Measurements from ENCODE around the gene TRAF3IP3. TPM values are rescaled to one million over a fixed set of nuclear protein-coding genes. Genes with fewer than 3 reads are reported as not detected.

Gene TRAF3IP3
- polyA plus RNA-seq, 2 of the 4 experiments (the other 2 are of a cell fraction) = not detected

DNA sequence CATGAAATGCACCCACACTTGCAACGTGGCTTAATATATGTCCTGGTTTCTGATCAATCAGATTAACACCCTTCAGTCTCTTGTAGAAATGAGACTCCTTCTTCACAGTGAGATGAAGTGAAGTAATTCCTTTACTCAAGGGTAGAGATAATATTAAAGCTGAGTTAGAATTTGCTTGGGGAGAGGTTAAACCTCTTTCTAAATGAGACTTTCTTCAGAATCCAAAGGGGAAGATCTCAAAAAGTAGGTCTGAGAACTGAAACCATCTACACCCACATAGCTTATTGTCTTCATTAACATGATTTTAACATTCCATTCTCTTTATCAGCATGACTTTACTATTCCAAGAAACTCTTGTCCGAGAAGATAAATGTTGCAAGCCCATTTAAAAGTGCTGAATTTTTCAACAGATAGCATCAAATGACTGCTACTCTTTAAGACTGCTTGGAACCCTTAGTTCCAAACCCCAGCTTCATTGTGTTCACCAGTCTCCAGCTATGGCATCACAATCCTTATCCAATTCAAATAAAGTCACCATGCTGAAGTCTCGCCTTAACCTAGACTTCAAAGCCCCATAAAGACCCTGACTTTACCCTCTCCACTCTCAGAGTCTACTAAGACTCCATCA, 19.2 kb upstream of the TRAF3IP3 start:
- FAIRE-seq (no peak), ATAC-seq (no peak)
- CTCF ChIA-PET = interaction anchor here (1.3 to 4.6 kb wide), 4 partner anchors 10 to 167 kb away, joined by 3 to 21 read pairs (median 4); no protein-coding TSS in a partner anchor

DNA sequence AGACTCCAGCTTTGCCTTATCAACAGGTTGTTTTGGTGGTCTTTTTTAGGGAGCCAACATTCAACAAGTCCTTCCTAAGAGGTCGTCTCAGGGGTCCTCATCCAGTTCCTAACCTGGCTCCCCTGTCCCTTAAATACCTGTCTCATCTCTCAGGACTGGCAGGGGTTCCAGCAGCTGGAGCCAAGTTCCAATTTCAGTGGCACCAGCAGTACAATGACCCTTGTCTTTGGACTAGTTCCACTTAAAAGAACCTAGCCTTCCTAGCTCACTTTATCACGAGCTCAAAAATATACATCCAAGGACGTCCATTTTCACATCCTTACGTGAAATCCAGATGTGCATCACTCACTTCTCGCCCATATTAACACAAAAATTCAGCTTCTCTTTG, 18.7 kb upstream of the TRAF3IP3 start:
- no peak for TF ChIP-seq CBX8 (IDR thresholded peaks at IDR 0.05)
- TF ChIP-seq, protein P1, sequence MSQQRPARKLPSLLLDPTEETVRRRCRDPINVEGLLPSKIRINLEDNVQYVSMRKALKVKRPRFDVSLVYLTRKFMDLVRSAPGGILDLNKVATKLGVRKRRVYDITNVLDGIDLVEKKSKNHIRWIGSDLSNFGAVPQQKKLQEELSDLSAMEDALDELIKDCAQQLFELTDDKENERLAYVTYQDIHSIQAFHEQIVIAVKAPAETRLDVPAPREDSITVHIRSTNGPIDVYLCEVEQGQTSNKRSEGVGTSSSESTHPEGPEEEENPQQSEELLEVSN (IDR thresholded peaks at IDR 0.05; ENCODE audit: borderline replicate concordance, low read depth) = no peak
- TF ChIP-seq ZNF302 (CRISPR knock-in tag; IDR thresholded peaks at IDR 0.05) = no peak
- TF ChIP-seq, protein P2, sequence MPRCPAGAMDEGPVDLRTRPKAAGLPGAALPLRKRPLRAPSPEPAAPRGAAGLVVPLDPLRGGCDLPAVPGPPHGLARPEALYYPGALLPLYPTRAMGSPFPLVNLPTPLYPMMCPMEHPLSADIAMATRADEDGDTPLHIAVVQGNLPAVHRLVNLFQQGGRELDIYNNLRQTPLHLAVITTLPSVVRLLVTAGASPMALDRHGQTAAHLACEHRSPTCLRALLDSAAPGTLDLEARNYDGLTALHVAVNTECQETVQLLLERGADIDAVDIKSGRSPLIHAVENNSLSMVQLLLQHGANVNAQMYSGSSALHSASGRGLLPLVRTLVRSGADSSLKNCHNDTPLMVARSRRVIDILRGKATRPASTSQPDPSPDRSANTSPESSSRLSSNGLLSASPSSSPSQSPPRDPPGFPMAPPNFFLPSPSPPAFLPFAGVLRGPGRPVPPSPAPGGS (IDR thresholded peaks at IDR 0.05) = no peak
- no peak for TF ChIP-seq KDM5A (IDR thresholded peaks at IDR 0.05)
- TF ChIP-seq, protein P3, sequence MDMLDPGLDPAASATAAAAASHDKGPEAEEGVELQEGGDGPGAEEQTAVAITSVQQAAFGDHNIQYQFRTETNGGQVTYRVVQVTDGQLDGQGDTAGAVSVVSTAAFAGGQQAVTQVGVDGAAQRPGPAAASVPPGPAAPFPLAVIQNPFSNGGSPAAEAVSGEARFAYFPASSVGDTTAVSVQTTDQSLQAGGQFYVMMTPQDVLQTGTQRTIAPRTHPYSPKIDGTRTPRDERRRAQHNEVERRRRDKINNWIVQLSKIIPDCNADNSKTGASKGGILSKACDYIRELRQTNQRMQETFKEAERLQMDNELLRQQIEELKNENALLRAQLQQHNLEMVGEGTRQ (IDR thresholded peaks at IDR 0.05) = no peak
- TF ChIP-seq ZSCAN20 (CRISPR knock-in tag; IDR thresholded peaks at IDR 0.05) = no peak
- no peak for TF ChIP-seq TFCP2L1 (CRISPR knock-in tag; IDR thresholded peaks at IDR 0.05)
- TF ChIP-seq, protein P4, sequence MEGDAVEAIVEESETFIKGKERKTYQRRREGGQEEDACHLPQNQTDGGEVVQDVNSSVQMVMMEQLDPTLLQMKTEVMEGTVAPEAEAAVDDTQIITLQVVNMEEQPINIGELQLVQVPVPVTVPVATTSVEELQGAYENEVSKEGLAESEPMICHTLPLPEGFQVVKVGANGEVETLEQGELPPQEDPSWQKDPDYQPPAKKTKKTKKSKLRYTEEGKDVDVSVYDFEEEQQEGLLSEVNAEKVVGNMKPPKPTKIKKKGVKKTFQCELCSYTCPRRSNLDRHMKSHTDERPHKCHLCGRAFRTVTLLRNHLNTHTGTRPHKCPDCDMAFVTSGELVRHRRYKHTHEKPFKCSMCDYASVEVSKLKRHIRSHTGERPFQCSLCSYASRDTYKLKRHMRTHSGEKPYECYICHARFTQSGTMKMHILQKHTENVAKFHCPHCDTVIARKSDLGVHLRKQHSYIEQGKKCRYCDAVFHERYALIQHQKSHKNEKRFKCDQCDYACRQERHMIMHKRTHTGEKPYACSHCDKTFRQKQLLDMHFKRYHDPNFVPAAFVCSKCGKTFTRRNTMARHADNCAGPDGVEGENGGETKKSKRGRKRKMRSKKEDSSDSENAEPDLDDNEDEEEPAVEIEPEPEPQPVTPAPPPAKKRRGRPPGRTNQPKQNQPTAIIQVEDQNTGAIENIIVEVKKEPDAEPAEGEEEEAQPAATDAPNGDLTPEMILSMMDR (IDR thresholded peaks at IDR 0.05) = no peak
- no peak overlapping the region for H3K4me2 ChIP-seq
- POLR2A ChIA-PET = no interaction called here
- H3K4me1 ChIP-seq = no peaks in the 10 kb centered on the region
- DNase-seq (ENCODE audit: low read depth in 1 of 2, low spot score in 1 of 2) (no peak), FAIRE-seq (no peak), ATAC-seq (no peak)
- H3K9me3 ChIP-seq = no peaks in the 10 kb centered on the region
- CTCF ChIA-PET = interaction anchor here (1.3 to 4.6 kb wide), 4 partner anchors 9 to 167 kb away, joined by 3 to 21 read pairs (median 4); no protein-coding TSS in a partner anchor
- no peak overlapping the region for H3K27ac ChIP-seq
- no peak overlapping the region for H3K4me3 ChIP-seq
- 8% methylated on average over 5 of the region's 5 CpGs for WGBS (ENCODE audit: missing lambda C conversion rate)

More for the DNA sequence above, 19.2 kb upstream of the TRAF3IP3 start:
- POLR2A ChIA-PET = no interaction called here
- no peak overlapping the region for H3K4me2 ChIP-seq
- WGBS (ENCODE audit: missing lambda C conversion rate) = 6% methylated on average over 3 of the region's 3 CpGs
- no peak overlapping the region for H3K27ac ChIP-seq
- H3K4me3 ChIP-seq = no peak overlapping the region
- no peaks in the 10 kb centered on the region for H3K9me3 ChIP-seq
- DNase-seq (ENCODE audit: low read depth in 1 of 2, low spot score in 1 of 2) = no peak
- no peaks in the 10 kb centered on the region for H3K4me1 ChIP-seq
- TF ChIP-seq EHF (CRISPR knock-in tag; IDR thresholded peaks at IDR 0.05) (no peak), ZSCAN20 (CRISPR knock-in tag; IDR thresholded peaks at IDR 0.05) (no peak), KDM5A (IDR thresholded peaks at IDR 0.05) (no peak)
- TF ChIP-seq, protein P1 (IDR thresholded peaks at IDR 0.05; ENCODE audit: borderline replicate concordance, low read depth) = no peak
- TF ChIP-seq, protein P5, sequence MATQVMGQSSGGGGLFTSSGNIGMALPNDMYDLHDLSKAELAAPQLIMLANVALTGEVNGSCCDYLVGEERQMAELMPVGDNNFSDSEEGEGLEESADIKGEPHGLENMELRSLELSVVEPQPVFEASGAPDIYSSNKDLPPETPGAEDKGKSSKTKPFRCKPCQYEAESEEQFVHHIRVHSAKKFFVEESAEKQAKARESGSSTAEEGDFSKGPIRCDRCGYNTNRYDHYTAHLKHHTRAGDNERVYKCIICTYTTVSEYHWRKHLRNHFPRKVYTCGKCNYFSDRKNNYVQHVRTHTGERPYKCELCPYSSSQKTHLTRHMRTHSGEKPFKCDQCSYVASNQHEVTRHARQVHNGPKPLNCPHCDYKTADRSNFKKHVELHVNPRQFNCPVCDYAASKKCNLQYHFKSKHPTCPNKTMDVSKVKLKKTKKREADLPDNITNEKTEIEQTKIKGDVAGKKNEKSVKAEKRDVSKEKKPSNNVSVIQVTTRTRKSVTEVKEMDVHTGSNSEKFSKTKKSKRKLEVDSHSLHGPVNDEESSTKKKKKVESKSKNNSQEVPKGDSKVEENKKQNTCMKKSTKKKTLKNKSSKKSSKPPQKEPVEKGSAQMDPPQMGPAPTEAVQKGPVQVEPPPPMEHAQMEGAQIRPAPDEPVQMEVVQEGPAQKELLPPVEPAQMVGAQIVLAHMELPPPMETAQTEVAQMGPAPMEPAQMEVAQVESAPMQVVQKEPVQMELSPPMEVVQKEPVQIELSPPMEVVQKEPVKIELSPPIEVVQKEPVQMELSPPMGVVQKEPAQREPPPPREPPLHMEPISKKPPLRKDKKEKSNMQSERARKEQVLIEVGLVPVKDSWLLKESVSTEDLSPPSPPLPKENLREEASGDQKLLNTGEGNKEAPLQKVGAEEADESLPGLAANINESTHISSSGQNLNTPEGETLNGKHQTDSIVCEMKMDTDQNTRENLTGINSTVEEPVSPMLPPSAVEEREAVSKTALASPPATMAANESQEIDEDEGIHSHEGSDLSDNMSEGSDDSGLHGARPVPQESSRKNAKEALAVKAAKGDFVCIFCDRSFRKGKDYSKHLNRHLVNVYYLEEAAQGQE (IDR thresholded peaks at IDR 0.05) = no peak
- TF ChIP-seq, protein P6, sequence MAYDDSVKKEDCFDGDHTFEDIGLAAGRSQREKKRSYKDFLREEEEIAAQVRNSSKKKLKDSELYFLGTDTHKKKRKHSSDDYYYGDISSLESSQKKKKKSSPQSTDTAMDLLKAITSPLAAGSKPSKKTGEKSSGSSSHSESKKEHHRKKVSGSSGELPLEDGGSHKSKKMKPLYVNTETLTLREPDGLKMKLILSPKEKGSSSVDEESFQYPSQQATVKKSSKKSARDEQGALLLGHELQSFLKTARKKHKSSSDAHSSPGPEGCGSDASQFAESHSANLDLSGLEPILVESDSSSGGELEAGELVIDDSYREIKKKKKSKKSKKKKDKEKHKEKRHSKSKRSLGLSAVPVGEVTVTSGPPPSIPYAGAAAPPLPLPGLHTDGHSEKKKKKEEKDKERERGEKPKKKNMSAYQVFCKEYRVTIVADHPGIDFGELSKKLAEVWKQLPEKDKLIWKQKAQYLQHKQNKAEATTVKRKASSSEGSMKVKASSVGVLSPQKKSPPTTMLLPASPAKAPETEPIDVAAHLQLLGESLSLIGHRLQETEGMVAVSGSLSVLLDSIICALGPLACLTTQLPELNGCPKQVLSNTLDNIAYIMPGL (CRISPR knock-in tag; IDR thresholded peaks at IDR 0.05; ENCODE audit: borderline replicate concordance) = no peak

Data from A549 (cell line).